HuH-7 (cell line): ENCODE results near the gene UBQLN4.
A peak's percentile ranks its signal among the peaks of the same experiment; 100 is the strongest.

Experiments used
- DNase-seq: peaks from one replicate; pipeline ENCODE4 v3.0.0; 2011; ENCODE audit warnings: low spot score

The UBQLN4 gene

GRCh38 chr1:156012051-156012817 lies 41.4 kb downstream of the UBQLN4 start:
- no peak for DNase-seq

GRCh38 chr1:156009404-156009803 lies 44.2 kb downstream of the UBQLN4 start:
- no peak for DNase-seq

GRCh38 chr1:156006666-156007376 lies 46.8 kb downstream of the UBQLN4 start:
- DNase-seq = no peak

- no peak for DNase-seq
Measured at GRCh38 chr1:156004843-156005584, 48.6 kb downstream of the UBQLN4 start.

- no peak for DNase-seq
Measured at GRCh38 chr1:156003923-156004188, 49.7 kb downstream of the UBQLN4 start.

GRCh38 chr1:156002188-156002911 lies 51.2 kb downstream of the UBQLN4 start:
- no peak for DNase-seq

GRCh38 chr1:156001662-156002171 lies 51.9 kb downstream of the UBQLN4 start:
- no peak for DNase-seq

- DNase-seq = no peak
Measured at GRCh38 chr1:156001021-156001661, 52.5 kb downstream of the UBQLN4 start.

GRCh38 chr1:155999964-156000363 lies 53.6 kb downstream of the UBQLN4 start:
- DNase-seq = no peak

- no peak for DNase-seq
Measured at GRCh38 chr1:155996166-155996565, 57.4 kb downstream of the UBQLN4 start.

- no peak for DNase-seq
Measured at GRCh38 chr1:155993595-155993994, 60.0 kb downstream of the UBQLN4 start.

GRCh38 chr1:155990005-155990739 lies 63.4 kb downstream of the UBQLN4 start:
- no peak for DNase-seq

GRCh38 chr1:155989242-155990004 lies 64.2 kb downstream of the UBQLN4 start:
- peak; percentile 73 for DNase-seq
